HUDEP-2 (cell line): ENCODE results near the gene PTPN7.
"Not testable (repeated sequence)": the region's sequence is repeated elsewhere in the genome, so short reads cannot be mapped to it uniquely, and the experiment has no call there.

ENCODE experiments used
- DNase-seq, 76 experiments: peaks; one replicate each; lab custom pipeline; 2025; ENCODE audit not compliant: unreplicated experiment in 76 of 76; lab: John Stamatoyannopoulos, UW

PTPN7 gene

DNA sequence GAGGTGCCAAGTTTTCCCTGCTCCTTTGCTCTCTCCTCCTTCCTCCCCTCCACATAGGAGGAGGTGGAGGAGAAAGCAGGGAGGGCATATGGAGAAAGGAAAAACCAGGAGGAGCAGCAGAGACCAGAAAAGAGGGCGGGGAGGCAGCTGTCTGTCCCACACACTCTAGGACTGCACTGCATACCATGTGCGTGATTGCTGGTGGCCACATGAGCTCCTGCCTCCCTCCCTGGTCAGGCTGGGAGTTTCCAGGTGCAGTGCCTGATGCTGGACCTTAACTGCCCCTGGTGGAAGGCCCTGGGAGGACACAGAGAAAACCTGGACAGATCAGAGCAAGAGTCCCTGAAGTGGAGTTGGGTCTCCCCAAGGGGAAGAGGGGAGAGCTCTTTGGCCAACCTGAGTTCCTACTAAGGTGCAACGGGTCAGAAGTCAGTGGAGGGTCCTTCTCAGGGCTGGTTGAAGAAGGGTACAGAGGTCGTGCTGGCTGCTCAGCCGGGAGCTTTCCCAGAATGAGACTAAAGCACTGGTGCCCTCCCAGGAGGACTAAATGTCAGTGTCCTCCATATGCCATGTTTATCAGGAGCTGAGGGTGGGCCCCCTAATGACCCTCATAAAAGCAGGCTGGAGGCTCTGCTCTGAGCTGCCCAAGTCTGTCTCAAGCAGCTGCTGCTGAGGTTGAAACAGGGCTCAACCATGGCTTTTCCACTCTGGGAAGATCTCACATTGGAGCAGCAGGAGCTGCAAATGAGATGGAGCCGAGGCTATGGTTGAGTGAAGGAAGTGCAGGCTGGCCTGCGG lies 29.7 kb upstream of the PTPN7 start:
- no peak for DNase-seq

- DNase-seq = peak in 59 of 76 experiments; percentile 7 to 75 (median 44)
These were observed 28.8 kb upstream of the PTPN7 start for GRCh38 chr1:202189001-202189790.

DNA sequence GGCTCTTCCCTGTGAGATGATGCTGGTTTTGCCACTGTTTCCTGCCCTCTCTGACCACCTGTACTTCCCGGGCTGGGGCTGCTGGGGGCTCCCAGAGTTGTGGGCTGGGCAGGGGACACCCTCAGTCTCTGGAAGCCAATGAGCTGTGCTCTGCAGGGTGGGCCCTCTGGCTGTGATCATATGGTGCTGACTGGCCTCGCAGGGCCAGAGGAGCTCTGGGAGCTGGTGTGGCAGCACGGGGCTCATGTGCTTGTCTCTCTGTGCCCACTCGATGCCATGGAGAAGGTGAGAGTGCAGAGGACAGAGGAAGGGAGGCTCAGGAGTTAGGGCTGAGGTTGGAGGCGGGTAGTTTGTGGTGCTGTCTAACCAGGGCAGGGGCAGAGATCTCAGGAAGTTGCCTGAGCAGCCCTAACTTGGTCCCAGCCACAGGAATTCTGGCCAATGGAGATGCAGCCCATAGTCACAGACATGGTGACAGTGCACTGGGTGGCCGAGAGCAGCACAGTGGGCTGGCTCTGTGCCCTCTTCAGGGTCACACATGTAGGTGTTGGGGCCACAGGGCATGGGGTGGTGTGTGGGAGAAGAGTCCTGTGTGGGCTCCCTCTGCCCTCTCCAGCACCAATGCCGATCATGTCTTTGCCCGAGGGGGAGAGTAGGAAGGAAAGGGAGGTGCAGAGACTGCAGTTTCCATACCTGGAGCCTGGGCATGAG lies 27.4 kb upstream of the PTPN7 start:
- DNase-seq = no peak

DNA sequence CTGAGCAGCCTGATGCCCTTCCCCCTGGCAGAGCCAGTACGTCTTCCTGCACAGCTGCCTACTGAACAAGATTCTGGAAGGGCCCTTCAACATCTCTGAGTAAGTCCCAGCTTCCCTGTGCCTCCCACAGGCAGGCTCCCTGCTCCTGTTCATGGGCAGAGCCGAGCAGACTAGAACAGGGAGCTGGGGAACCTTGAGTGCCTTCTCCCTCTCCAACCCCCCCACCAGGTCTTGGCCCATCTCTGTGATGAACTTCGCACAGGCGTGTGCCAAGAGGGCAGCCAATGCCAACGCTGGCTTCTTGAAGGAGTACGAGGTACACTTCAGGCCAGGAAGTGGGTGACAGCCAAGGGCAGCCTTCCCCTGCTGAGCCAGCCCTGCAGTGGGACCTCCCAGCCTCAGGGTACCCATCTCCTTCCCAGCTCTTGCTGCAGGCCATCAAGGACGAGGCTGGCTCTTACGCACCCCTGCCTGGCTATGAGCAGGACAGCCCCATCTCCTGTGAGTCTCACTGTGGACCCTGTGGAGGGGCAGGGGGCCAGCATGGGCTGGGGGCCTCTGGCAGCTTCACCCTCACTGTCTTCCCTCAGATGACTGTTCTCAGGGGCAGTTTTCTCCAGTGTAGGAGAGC lies 26.8 kb upstream of the PTPN7 start:
- DNase-seq = no peak

GRCh38 chr1:202186327-202186726 lies 25.9 kb upstream of the PTPN7 start:
- no peak for DNase-seq

DNA sequence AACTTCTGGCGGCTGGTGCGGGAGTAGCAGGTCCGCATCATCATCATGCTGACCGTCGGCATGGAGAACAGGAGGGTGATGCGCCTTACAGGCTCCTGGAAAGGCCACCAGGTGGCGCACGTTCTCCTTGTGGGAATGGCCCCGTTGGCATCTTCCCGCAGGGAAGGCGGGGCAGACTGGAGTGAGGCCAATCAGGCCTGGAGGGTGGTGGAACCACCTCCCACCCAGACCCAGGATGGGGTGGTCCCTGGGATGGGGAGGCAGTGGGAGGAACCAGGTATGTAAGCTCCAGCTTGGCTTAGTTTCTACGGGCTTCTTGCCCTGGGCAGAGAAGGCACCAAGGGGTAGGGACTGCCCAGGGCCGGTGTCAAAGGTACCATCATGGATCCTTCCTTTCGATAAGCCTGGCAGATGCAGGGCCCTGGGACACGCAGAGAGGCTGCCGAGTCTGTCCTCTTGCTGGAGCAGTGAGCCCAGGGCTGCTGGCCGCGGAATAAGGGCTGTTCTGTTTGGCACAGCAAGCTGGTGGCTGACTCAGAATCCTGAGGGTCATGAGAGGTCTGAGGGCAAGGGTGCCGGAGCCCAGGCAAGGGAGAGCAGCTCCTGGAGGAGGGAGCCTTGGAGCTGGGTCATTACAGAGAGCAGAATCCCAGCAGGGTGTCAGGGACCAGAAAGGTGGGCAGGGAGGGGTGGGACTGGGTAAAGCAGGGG lies 24.5 kb upstream of the PTPN7 start:
- peak in 66 of 76 experiments; percentile 13 to 77 (median 58) for DNase-seq

DNA sequence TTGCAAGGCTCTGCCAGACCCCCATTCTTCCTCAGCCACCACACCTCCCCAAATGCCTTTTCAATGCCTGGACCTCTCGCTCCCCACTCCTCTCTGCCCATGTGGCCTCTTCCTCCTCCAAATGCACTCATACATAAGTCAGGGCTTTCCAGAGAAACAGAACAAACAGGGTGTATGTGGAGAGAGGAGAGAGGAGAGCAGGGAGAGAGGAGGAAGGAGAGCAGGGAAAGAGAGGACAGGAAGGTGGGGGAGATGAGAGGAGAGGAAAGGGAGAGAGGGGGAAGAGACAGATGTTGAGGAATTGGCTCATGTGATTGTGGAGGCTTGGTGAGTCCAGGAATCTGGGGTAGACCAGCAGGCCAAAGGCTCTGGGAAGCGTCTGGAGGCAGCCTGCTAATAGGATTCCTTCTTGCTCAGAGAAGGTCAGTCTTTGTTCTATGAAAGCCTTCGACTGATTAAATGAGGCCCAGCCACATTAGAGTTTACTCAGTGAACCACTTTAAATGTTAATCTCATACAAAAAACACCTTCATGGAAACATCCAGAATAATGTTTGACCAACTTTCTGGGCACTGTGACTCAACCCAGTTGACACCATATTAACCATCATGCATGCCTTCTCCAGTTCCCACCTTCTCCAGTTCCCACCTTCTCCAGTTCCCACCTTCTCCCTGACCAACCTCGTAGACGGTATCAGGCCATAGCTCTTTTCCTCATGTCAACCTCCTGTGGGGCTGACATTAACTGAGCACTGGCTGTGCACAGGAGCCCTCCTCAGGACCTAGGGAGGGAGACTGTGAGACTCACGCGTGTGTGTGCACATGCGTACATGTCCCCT lies 21.9 kb upstream of the PTPN7 start:
- no peak for DNase-seq

- no peak for DNase-seq
These were observed 21.2 kb upstream of the PTPN7 start for GRCh38 chr1:202181586-202181985.

DNA sequence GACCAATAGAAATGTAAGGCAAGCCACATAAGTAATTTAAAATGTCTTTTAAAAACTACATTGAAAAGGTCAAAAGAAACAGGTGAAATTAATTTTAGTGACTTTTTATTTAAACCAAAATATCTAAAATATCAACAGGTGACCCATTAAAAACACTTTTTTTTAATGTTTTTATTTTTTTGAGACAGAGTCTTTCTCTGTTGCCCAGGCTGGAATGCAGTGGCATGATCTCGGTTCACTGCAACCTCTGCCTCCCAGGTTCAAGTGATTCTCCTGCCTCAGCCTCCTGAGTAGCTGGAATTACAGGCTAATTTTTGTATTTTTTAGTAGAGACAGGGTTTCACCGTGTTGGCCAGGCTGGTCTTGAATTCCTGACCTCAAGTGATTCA lies 20.3 kb upstream of the PTPN7 start:
- DNase-seq = not testable (repeated sequence)

DNA sequence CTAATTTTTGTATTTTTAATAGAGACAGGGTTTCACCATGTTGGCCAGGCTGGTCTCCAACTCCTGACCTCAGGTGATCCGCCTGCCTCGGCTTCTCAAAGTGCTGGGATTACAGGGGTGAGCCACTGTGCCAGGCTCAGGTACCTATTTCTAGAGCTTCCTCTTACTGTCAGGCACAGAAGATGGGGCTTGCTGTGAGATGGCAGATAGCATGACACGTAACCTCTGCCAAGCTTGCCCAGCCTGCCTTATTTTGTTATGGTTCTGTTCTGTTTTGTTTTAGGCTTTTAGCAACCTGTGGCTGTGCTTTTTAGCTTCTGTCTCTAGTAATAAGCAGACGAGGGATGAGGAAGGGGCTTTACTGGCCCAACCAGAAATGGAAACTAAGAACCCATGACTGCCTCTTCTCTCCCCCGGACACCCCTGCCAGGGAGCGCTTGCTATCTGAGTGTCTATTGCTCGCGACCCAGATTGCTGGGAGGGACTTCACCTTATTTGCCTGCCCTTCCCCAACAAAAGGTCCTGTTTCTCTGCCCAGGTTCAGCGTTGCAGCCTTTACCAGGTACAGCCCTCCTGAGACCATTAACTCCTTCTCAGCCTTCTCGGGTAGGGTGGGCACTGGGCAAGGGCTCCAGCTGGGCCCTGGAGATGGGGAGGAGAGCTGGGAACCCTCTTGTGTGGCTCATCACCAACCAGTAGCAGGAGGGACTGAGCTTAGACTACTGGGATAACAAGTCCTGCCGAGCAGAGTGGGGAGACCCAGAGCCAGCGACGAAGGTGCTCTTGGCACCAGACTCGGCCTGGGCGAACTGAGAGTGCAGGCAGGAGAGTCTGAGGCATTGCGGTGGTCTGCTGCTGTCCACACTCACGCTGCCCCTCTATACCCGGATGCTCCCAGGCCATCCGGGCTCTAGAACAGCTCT lies 19.7 kb upstream of the PTPN7 start:
- DNase-seq = no peak

DNA sequence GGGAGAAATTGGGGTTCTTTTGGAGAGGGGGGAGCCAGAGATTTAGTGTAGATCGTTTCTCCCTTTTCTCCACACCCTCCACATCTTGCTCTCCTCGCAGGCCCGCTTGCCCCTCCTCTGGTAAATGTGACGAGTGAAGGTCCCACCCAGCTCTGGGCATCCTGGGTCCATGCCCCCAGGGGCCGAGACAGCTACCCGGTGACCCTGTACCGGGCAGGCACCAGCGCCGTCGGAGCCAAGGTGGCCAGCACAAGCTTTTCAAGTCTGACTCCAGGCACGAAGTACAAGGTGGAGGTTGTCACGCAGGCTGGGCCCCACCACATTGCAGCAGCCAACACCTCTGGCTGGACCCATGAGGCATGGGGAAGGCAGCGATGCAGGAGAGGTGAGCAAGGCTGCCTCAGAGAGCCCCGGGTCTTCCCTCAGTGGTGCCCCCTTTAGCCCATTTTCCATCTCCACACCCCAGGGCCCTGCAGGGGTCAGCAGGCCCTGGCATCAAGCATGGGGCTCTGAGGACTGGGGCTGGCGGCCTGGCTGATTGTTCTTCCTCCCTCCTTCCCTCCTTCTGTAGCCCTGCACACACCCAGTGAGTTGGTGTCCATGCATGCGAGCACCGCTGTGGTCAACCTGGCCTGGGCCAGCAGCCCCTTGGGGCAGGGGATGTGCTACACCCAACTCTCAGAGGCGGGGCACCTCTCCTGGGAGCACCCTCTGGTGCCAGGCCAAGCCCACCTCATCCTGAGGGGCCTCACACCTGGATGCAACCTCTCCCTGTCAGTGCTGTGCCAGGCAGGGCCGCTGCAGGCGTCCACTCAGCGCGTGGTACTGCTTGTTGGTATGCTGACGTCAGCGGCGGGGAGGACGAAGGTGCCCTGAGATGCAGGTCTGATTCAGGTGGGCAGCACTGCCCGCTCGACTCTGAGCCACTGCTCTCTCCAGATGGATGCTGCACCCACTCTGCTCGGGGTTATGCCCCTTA lies 16.8 kb upstream of the PTPN7 start:
- no peak for DNase-seq

DNA sequence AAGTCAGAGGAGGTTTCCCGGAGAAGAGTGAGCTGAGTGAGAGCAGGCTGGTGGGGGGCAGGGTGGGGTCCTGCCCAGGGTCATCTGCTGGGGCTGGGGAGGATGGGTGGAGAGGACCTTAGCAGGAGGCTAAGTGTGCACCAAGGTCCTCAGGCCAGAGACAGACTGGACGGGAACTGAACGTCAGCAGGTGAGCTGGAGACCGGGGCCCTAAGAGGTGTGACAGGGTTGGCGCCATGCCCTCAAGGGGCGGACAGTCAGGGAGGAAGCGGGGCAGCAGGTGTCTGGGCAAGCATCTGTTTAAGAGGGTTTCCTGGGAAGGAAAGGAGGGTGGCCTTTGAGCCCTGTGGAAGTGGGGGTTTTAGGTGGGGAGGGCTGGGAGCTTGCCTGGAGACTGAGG lies 13.6 kb upstream of the PTPN7 start:
- no peak for DNase-seq

DNA sequence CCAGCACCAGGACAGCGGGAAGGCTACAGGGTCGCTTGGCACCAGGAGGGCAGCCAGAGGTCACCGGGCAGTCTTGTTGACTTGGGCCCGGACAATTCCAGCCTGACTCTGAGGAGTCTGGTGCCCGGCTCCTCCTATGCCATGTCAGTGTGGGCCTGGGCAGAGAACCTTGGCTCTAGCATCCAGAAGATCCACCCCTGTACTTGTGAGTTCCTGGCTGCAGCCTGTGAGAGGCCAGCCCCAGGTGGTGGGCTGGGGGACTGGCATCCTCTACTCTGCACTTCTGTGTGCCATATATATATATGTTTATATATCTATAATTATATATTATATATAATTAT lies 11.6 kb upstream of the PTPN7 start:
- no peak for DNase-seq

DNA sequence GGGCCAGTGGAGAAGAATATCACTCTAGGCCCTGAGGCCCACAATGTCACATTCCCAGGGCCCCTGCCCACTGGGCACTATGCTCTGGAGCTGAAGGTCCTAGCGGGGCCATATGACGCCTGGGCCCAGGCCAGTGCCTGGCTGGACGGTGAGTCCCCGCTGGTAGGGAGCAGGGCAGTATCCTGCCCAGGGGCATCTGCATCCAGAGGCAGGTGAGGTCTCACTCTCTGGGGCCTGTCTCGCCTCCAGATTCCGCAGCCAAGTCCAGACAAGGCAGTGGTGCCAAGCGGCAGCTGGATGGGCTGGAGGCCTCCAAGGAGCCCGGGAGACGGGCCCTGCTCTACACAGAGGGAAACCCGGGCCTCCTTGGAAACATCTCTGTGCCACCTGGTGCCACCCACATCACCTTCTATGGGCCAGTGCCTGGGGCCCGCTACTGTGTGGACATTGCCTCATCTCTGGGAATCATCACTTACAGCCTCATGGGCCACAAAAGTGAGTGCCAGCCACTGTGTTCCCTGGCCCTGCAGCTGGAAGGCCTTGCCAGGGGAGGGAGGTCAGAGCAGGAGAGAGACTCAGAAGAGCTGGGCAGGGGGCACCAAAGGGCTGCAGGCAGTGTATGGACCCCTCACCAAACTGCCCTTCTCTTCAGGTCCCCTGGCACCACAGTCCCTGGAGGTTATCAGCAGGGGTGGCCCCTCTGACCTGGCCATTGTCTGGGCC lies 11.1 kb upstream of the PTPN7 start:
- DNase-seq = no peak

DNA sequence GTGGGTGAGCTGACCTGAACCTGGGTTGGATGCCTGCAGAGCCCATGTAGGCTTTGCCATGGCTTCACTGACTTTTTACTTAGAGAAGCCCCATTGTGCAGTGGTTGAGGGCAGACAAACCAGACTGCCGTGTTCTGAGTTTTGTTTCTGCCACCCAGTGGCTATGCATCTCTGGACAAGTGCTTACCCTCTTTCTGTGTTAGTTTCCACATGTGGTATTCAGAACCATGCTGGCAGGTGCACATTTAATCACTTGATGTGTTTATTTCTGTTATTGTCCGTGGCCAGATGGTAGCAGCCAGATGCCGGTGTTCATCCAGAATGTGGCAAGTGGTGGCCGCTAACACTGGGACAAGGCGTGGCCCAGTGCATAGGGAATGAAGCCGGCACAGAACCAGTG lies 10.3 kb upstream of the PTPN7 start:
- DNase-seq = no peak

DNA sequence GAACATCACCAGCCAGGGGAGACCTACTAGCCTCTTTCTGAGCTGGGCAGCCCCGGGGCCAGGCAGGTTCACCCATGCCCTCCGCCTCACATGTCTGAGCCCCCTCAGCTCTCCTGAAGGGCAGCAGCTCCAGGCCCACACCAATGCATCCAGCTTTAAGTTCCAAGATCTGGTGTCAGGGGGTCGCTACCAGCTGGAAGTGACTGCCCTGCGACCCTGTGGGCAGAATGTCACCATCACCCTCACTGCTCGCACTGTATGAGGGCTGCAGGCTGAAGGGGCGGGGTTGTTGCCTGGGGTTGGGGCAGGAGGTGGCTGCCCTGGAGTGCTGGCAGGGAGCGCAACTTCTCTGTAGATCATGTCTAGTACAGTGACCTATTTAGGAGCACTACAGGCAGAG lies 8.5 kb upstream of the PTPN7 start:
- no peak for DNase-seq
